T-helper 17 cell (primary cell): ENCODE results near the gene USP5. TPM values are rescaled to one million over a fixed set of nuclear protein-coding genes. Genes with fewer than 3 reads are reported as not detected.

Experiments used
- ATAC-seq: fragments of 150-1000 bp; cut with Tn5 transposase; 2 replicates; pipeline ENCODE4 v1.10.0; 2021; ENCODE audit warnings: mild to moderate bottlenecking, moderate library complexity
- DNase-seq, 3 donors: peaks; one replicate each; pipeline versions ENCODE4 v3.0.0 to v3.0.0-alpha.2; 2020 to 2021
- H3K9me3 ChIP-seq: one replicate; pipeline ENCODE4 v1.7.0; 2013; ENCODE audit warnings: low read length, mild to moderate bottlenecking; ENCODE audit not compliant: control insufficient read depth, poor library complexity, severe bottlenecking
- H3K27ac Mint-ChIP-seq: one replicate; pipeline ENCODE4 v1.8.0; 2022; ENCODE audit warnings: mild to moderate bottlenecking, moderate library complexity, mixed read lengths
- H3K27me3 Mint-ChIP-seq: one replicate; pipeline ENCODE4 v1.8.0; 2022; ENCODE audit warnings: mixed read lengths
- H3K36me3 Mint-ChIP-seq: one replicate; pipeline ENCODE4 v1.8.0; 2022; ENCODE audit warnings: low read depth, mixed read lengths
- H3K4me1 Mint-ChIP-seq: one replicate; pipeline ENCODE4 v1.8.0; 2022; ENCODE audit warnings: mild to moderate bottlenecking, mixed read lengths
- H3K4me3 Mint-ChIP-seq: one replicate; pipeline ENCODE4 v1.8.0; 2022; ENCODE audit warnings: mild to moderate bottlenecking, moderate library complexity, mixed read lengths
- total RNA-seq, 4 donors: library from RNA in 2 of 4; stranded (reverse) in 2 of 4; gene quantifications; one replicate each; pipeline ENCODE4 v1.2.3 and lab custom pipeline; 2022 to 2026

The USP5 gene
- total RNA-seq, 2 donors from 2014 or later, result 65.7 to 76.1 TPM

DNA sequence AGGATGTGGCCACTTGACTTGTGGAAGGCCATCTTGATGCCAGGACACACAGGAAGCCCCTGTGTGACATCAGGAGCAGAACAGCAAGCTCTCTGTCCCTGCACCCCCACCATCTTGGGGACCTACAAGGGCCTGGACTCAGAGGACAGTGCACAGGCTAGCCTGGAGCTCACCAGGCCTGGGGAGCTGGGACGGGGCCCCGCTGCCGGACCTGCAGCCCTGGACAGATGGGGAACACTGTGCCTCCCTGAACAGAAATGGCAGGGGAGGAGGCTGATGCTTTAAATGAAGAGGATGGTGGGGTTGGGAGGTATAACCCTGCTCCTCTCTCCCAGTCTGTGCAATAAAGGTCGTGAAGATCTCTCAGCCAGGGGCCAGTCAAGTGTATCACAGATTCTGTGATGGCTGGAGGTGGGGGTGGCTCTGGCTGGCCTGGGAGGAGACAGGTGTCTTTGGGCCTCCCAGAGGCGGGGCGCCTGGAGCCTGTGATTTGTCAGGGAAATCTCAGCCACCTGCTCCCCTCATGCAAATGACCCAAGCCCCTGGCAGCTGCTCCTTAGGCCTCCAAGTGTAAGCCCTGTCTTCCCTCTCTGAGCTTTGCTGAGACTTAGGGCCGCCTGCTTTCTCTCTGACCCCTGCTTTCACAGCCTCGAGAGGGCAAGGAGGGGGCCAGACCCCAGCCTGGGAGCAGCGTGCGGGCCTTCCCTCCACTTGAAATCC, 12.3 kb upstream of the USP5 start:
- Mint-ChIP-seq H3K27me3 (no peaks in the 10 kb centered on the region), H3K36me3 (no peaks in the 10 kb centered on the region), H3K4me3 (no peak overlapping the region), H3K27ac (no peak overlapping the region), H3K4me1 (peaks cover 10% of the 10 kb centered on the region)
- ATAC-seq (no peak), DNase-seq (no peak)
- H3K9me3 ChIP-seq, result no peaks in the 10 kb centered on the region

DNA sequence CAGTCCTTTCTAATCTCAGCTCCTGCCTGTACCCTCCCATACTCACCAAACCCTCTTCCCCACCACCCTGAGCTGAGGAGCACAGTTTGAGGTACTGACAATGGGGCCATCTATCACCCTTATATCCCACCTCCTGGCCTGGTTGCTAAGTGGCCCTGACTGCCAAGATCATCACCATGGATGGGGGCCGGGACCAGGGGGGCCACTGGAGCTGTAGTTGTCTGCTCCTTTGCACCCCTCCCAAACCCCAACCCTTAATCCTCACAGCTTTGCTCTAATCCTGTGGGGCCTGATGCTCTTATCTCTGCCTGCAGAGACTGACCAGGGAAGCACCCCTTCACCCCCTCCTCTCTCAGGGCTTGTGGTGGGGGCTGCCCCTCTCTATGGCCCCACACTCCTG, 11.6 kb upstream of the USP5 start:
- ATAC-seq (no peak), DNase-seq (no peak)
- no peaks in the 10 kb centered on the region for H3K9me3 ChIP-seq
- H3K36me3 Mint-ChIP-seq, result peaks cover 4% of the 10 kb centered on the region
- peaks cover 7% of the 10 kb centered on the region for H3K4me1 Mint-ChIP-seq
- H3K4me3 Mint-ChIP-seq, result no peak overlapping the region
- H3K27me3 Mint-ChIP-seq, result no peaks in the 10 kb centered on the region
- H3K27ac Mint-ChIP-seq, result no peak overlapping the region

DNA sequence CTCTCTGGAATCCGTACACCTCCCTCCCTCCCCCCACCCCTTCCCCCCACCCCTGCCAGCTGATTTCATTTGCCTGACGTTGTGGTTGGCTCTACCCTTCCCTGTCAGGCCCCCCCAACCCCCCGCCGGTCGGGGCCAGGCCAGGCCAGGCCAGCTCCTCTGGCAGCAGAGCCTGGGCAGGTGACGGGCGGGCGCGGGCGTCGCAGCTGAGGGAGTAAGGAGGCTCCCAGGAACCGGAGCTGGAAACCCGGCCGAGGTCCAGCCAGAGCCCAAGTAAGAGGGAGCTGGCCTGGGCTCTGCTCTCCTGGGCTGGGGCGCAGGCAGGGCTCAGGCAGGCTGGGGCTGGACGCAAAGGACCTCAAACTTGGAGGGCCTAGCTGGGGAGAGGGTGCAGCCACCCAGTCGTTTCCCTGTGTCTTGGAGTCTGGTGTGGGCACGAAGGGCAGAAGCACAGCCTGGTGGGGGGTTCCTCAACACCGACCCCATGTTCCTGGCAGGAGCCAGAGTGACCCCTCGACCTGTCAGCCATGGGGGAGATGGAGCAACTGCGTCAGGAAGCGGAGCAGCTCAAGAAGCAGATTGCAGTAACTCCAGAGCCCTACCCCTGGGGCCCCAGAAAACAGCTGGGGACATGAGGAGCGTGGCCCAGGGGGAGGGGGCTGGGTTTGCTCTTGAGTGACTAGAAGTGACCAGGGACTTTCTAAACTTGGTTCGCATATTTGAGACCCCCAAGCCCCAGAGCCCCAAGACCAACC, 11.0 kb upstream of the USP5 start, which contains the start of gene GNB3:
GNB3 (plus strand) TSS at position 165 of the 755 bp plus-strand sequence; CDS start at position 528, 363 bp downstream.
- H3K9me3 ChIP-seq, result no peaks in the 10 kb centered on the region
- H3K4me1 Mint-ChIP-seq, result peaks cover 4% of the 10 kb centered on the region
- no peak within 1 kb of the TSS for H3K27ac Mint-ChIP-seq
- H3K4me3 Mint-ChIP-seq, result no peak within 1 kb of the TSS
- H3K27me3 Mint-ChIP-seq, result no peaks in the 10 kb centered on the region
- ATAC-seq (no peak), DNase-seq (no peak)
- H3K36me3 Mint-ChIP-seq, result peaks cover 4% of the 10 kb centered on the region

DNA sequence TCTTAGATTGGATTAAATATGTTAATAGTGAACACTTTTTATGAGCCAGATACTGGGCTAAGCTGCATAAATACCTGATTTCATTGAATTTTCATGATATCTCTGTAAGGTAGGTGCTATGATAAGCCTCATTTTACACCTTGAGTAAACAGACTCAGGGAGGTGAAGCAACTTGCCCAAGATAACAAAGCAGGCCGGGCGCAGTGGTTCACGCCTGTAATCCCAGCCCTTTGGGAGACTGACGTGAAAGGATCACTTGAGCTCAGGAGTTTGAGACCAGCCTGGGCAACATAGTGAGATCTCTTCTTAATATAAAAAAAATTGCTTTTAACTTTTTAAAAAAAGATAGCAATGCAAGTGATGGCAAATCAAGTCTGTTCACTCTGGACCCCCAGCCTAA, 9.9 kb upstream of the USP5 start:
- Mint-ChIP-seq H3K27ac (no peak overlapping the region), H3K4me3 (no peak overlapping the region), H3K36me3 (peaks cover 4% of the 10 kb centered on the region), H3K4me1 (peaks cover 2% of the 10 kb centered on the region), H3K27me3 (no peaks in the 10 kb centered on the region)
- DNase-seq (no peak), ATAC-seq (no peak)
- no peaks in the 10 kb centered on the region for H3K9me3 ChIP-seq

DNA sequence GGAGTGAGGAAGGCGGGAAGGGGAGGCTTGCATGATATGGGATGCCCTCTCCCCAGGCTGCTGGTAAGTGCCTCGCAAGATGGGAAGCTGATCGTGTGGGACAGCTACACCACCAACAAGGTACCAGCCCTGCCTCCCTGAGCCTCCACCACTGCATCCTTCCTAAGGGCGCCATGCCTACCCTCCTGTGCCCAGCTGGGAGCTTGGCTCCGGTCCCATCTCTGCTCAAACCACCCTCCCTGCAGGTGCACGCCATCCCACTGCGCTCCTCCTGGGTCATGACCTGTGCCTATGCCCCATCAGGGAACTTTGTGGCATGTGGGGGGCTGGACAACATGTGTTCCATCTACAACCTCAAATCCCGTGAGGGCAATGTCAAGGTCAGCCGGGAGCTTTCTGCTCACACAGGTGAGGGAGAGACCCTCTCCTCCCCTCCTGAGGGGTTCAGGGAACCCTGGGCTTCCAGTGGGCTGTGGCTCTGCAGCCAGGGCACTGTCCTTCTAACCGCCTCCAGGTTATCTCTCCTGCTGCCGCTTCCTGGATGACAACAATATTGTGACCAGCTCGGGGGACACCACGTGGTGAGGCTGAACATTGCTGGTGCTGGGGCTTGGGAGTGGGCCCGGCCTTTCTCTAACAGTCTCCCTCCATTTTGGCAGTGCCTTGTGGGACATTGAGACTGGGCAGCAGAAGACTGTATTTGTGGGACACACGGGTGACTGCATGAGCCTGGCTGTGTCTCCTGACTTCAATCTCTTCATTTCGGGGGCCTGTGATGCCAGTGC, 8.6 kb upstream of the USP5 start:
- H3K9me3 ChIP-seq, result no peaks in the 10 kb centered on the region
- H3K36me3 Mint-ChIP-seq, result peaks cover 4% of the 10 kb centered on the region
- no peak overlapping the region for H3K4me3 Mint-ChIP-seq
- ATAC-seq (no peak), DNase-seq (no peak)
- H3K27ac Mint-ChIP-seq, result no peak overlapping the region
- no peaks in the 10 kb centered on the region for H3K27me3 Mint-ChIP-seq
- H3K4me1 Mint-ChIP-seq, result peaks cover 5% of the 10 kb centered on the region

DNA sequence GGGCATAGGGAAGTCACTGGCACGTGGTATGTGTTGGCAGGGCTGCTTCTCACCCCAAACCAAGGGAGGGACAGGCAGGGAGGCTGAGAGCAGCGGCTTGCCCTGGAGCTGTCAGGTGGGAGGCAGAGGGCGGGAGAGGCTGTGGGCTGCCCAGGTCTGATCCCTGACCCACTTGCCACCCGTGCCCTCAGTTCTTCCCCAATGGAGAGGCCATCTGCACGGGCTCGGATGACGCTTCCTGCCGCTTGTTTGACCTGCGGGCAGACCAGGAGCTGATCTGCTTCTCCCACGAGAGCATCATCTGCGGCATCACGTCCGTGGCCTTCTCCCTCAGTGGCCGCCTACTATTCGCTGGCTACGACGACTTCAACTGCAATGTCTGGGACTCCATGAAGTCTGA, 6.6 kb upstream of the USP5 start:
- Mint-ChIP-seq H3K27ac (peak overlapping the region; percentile 67), H3K4me1 (peaks cover 10% of the 10 kb centered on the region), H3K27me3 (no peaks in the 10 kb centered on the region), H3K36me3 (peaks cover 4% of the 10 kb centered on the region), H3K4me3 (peak overlapping the region; percentile 49)
- ATAC-seq, result no peak
- H3K9me3 ChIP-seq, result no peaks in the 10 kb centered on the region
- no peak for DNase-seq

DNA sequence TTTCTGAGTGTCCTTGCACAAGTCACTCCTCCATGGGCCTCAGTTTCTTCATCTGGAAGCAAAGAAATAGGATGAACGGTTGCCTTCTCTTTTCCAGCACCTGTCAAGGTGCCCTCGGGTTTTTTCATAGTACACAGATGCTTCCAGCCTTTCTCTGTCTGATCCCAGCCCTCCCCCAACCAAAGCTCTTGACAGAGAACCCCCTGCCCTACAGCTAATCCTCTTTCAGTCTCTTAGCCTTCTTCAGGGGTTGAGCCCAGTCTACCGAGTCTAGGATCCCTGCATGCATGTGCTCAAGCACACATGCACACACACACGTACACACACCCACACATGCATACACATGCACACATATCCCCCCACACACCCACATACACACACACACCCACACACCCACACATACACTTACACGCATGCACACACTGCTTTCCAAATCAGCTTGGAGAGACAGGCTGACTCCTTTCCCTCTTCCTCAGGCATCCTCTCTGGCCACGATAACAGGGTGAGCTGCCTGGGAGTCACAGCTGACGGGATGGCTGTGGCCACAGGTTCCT, 5.6 kb upstream of the USP5 start:
- peaks cover 14% of the 10 kb centered on the region for H3K4me1 Mint-ChIP-seq

DNA sequence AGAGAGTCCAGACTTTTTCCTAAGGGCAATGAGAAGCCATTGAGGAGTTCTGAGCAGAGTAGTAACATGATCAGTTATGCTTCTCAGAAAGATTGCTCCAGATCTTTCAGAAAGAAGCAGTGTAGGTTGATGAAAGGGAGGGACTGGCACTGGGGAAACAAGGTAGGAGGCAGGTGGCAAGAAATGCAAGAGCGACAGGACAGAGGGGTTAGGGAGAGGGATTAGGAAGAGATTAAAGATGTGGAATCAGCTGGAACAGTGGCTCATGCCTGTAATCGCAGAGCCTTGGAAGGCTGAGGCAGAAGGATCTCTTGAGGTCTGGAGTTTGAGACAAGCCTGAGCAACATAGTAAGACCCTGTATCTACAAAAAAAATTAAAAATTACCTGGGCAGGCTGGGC, 4.3 kb upstream of the USP5 start:
- Mint-ChIP-seq H3K27me3 (no peaks in the 10 kb centered on the region), H3K4me1 (peaks cover 19% of the 10 kb centered on the region), H3K36me3 (peaks cover 4% of the 10 kb centered on the region), H3K4me3 (no peak overlapping the region), H3K27ac (peak overlapping the region; percentile 57)
- ATAC-seq, result no peak
- H3K9me3 ChIP-seq, result no peaks in the 10 kb centered on the region
- no peak for DNase-seq

More for the DNA sequence above, 5.6 kb upstream of the USP5 start:
- Mint-ChIP-seq H3K27me3 (no peaks in the 10 kb centered on the region), H3K36me3 (peaks cover 4% of the 10 kb centered on the region), H3K4me3 (no peak overlapping the region), H3K27ac (peak overlapping the region; percentile 57)
- H3K9me3 ChIP-seq, result no peaks in the 10 kb centered on the region
- DNase-seq (no peak), ATAC-seq (no peak)

DNA sequence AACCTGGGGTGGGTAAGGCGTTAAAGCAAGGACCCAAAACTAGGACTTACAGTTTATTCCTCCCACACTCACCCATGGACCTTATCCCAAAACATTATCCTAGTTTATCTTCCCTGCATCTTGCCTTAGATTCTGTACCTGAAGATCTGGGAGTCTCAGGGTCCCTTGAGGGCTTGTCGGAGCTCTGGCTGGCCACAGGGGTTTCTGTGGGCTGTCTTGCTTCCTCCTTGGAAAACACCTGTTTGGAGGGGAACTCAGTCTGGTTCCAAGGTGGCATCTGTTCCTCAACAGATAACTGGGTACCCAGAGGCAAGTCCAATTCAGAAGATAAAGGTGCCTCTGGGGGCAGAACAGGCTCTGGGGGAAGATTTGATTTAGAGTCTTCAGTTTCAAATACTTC, 2.5 kb upstream of the USP5 start:
- ATAC-seq, result no peak
- H3K27ac Mint-ChIP-seq, result no peak overlapping the region
- DNase-seq, result no peak
- H3K36me3 Mint-ChIP-seq, result peaks cover 4% of the 10 kb centered on the region
- no peaks in the 10 kb centered on the region for H3K27me3 Mint-ChIP-seq
- H3K4me3 Mint-ChIP-seq, result peak overlapping the region; percentile 15
- peaks cover 33% of the 10 kb centered on the region for H3K4me1 Mint-ChIP-seq
- H3K9me3 ChIP-seq, result no peaks in the 10 kb centered on the region

DNA sequence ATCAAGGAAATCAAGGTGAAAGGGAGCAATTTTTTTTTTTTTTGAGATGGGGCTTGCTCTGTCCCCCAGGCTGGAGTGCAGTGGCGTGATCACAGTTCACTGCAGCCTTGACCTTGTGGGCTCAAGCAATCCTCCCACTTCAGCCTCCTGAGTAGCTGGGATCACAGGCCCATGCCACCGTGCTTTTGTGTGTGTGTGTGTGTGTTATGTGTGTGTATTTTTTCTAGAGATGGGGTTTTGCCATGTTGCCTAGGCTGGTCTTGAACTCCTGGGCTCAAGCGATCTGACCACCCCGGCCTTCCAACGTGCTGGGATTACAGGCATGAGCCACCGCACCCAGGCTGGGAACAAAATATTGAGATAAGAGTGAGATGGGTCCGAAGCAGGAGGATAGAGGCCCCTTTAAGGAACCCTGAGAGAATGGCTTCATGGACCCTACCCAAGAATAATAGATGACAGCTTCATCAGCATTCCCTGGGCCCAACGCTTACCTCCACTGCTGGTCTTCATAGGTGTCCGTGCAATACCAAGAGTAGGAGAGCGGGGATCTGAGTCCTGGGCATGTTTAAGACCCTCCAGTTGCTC, 1.9 kb upstream of the USP5 start:
- no peak for DNase-seq
- ATAC-seq, result no peak
- H3K4me3 Mint-ChIP-seq, result no peak overlapping the region
- H3K36me3 Mint-ChIP-seq, result no peaks in the 10 kb centered on the region
- H3K27me3 Mint-ChIP-seq, result no peaks in the 10 kb centered on the region
- H3K27ac Mint-ChIP-seq, result no peak overlapping the region
- no peaks in the 10 kb centered on the region for H3K9me3 ChIP-seq
- peaks cover 31% of the 10 kb centered on the region for H3K4me1 Mint-ChIP-seq

DNA sequence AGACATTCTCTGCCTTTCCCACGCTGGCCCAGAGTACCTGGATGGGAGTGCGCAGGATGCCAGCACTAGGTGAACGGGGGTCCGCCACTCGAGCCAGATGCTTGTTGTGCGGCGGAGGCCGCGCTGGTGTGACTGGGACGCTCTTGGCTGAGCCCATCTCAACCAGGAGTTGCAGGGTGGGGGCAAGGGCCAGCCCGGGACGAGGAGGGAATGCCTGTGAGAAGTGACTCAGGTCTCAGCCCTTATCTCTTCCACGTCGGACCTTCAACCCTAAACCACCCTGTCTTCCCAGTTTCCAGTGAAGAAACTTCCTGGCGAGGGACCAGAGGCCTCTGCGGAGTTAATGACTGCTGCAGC, 1.2 kb upstream of the USP5 start:
- H3K27ac Mint-ChIP-seq, result peak overlapping the region; percentile 94
- peak overlapping the region; percentile 28 for H3K4me3 Mint-ChIP-seq
- H3K9me3 ChIP-seq, result no peaks in the 10 kb centered on the region
- H3K36me3 Mint-ChIP-seq, result no peaks in the 10 kb centered on the region
- no peaks in the 10 kb centered on the region for H3K27me3 Mint-ChIP-seq
- ATAC-seq (no peak), DNase-seq (no peak)
- H3K4me1 Mint-ChIP-seq, result peaks cover 31% of the 10 kb centered on the region

DNA sequence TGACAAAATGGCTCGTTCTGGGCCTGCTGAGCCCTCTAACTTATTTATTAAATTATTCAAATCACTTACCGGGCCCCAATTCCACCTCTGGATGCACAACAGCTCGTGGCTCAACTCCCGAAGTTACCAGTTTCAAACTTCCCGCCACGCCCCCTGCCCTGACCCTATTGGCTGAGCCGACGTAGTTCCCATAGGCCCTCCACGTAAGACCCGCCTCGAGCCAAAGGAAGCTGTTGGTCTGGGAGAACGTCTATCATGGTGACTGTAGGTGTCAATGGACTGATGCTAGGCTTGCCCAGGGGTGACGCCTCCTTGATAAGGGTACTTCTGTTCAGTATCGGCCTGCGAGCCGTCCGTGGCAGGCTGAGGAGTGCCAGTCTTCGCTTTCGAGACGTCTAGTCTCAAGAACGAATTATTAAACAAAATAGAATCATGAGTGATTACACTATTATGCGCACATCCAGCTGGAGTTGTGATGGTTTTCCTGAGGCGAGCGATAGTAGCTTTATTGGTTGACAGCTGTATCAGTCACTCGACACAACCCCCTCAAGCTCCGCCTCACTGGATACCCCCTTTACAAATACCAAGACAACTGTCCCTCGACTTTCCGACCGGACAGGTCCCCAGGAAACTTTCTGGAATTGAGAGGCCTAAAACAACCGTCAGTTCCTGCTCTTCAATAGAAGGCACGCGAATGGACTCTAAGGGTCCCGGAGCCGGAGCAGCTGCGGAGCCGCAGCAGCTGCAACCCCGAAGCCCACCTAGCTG, 613 bp upstream of the USP5 start, which contains the start of gene CDCA3:
CDCA3 (minus strand) TSS at position 134 of the 768 bp plus-strand sequence. CDS start 334 bp downstream, outside the sequence.
- ATAC-seq (peak; percentile 55), DNase-seq (peak; percentile 79 to 84 (median 83))
- Mint-ChIP-seq H3K27ac (peak within 1 kb of the TSS; percentile 94), H3K36me3 (no peaks in the 10 kb centered on the region), H3K4me3 (peak within 1 kb of the TSS; percentile 95), H3K27me3 (no peaks in the 10 kb centered on the region), H3K4me1 (peaks cover 31% of the 10 kb centered on the region)
- H3K9me3 ChIP-seq, result no peaks in the 10 kb centered on the region
